ENCODE measurements around the gene SLCO3A1.

Gene SLCO3A1

DNA sequence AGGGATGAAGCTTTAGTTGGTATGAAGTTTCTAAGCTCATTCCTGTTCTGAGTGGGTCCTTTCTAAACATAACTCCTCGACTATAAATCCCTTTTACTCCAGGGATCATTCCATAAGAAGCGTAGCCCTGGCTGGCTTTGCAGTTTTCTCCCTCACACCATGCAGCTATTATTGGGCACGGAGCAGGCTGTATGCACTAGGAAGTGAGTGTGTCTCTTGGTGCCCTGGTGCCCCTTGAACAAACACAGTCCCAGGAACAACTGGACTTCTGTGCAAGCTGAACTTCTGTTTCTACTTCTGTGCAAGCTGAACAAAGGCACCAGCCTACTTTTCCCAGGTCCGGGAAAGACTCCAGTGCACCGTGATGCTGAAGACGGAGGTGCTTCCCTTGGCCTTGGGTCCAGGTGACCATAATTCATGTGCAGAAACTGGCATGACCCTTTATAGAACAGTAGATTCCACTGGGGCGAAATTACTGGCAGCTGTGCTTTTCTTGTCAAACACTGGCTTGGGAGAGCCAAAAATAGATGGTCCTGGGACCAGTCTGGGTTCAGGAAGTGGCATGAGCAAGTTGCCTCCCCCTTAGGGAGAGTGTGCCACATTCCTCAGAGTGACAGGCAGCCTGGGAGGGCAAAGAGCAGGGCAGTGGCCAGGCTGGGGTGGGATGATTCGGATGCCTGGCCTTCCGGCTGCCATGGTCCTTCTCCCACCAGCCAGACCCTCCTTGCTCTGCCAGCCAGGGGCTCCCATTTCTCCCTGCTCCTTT lies 127.2 kb downstream of the SLCO3A1 start:
- H3K9ac ChIP-seq (ENCODE audit: low read length in 5 of 5) = no peak overlapping the region
- H3K27ac ChIP-seq (ENCODE audit: low read depth, low read length) = no peak overlapping the region
- H3K4me1 ChIP-seq (ENCODE audit: control insufficient read depth in 5 of 5, insufficient read depth in 5 of 5, low read length in 5 of 5) = peaks cover 0 to 10% (median 0%) of the 10 kb centered on the region in 5 donors

DNA sequence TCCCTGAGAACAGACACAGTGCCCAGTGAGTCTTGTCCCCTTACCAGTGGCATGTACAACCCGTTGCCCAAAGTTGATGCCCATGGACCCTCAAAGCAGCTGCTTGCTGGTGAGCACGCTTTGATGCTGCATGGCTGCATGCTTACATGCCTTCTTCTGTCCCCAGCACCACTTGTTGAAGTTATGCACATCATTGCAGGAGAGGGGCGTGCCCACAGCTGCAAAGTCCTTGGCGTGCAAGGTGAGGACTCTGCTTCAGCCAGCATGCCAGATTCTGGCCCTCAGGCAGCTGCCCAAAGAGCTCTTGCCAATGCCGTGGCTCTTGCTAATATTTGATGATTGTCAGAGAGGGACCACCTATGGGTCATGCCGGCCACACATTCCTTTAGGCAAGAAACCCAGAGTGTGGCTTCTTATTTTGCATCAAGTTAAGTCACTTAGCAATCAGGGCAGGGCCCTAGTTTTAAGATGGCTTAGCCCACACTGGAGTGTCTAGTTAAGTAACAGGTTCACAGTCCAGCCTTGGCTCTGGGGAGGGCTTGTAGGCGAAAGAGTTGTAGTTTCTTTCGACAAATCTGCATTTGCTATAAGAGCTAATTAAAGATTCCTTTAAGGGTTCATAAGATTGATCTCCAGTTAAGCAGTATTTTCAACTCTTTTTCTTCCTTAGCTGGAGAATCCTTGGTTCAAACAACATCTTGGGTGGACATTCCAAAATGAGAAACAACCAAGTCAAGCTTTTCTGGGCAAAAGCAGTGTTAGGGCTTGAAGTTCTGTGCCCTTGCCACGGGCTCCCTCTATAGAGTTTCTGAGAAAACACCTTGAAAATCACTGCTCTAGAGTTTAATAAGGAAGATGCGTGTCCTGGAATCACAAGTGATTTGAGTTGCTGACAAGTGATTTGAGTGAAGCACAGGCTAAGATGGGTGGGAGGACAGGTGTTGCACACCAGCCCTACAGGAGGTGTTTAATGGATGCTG lies 128.6 kb downstream of the SLCO3A1 start:
- Histone ChIP-seq H3K36me3 (ENCODE audit: control insufficient read depth in 5 of 5, insufficient read depth in 5 of 5, low read length in 5 of 5) (no peaks in the 10 kb centered on the region), H3K27me3 (ENCODE audit: control insufficient read depth in 5 of 5, insufficient read depth in 4 of 5, low read length in 5 of 5) (peaks cover 0 to 2% (median 0%) of the 10 kb centered on the region in 5 donors), H3K9me3 (ENCODE audit: control insufficient read depth in 5 of 5, low read length in 5 of 5) (no peaks in the 10 kb centered on the region), H3K4me3 (ENCODE audit: low read depth in 1 of 5, low read length in 5 of 5) (no peak overlapping the region), H3K9ac (ENCODE audit: low read length in 5 of 5) (no peak overlapping the region), H3K27ac (ENCODE audit: low read depth, low read length) (no peak overlapping the region), H3K4me1 (ENCODE audit: control insufficient read depth in 5 of 5, insufficient read depth in 5 of 5, low read length in 5 of 5) (peaks cover 0 to 10% (median 0%) of the 10 kb centered on the region in 5 donors)

More for the DNA sequence above, 127.2 kb downstream of the SLCO3A1 start:
- Histone ChIP-seq H3K4me3 (ENCODE audit: low read depth in 1 of 5, low read length in 5 of 5) (no peak overlapping the region), H3K36me3 (ENCODE audit: control insufficient read depth in 5 of 5, insufficient read depth in 5 of 5, low read length in 5 of 5) (no peaks in the 10 kb centered on the region), H3K9me3 (ENCODE audit: control insufficient read depth in 5 of 5, low read length in 5 of 5) (no peaks in the 10 kb centered on the region), H3K27me3 (ENCODE audit: control insufficient read depth in 5 of 5, insufficient read depth in 4 of 5, low read length in 5 of 5) (peaks cover 0 to 2% (median 0%) of the 10 kb centered on the region in 5 donors)

DNA sequence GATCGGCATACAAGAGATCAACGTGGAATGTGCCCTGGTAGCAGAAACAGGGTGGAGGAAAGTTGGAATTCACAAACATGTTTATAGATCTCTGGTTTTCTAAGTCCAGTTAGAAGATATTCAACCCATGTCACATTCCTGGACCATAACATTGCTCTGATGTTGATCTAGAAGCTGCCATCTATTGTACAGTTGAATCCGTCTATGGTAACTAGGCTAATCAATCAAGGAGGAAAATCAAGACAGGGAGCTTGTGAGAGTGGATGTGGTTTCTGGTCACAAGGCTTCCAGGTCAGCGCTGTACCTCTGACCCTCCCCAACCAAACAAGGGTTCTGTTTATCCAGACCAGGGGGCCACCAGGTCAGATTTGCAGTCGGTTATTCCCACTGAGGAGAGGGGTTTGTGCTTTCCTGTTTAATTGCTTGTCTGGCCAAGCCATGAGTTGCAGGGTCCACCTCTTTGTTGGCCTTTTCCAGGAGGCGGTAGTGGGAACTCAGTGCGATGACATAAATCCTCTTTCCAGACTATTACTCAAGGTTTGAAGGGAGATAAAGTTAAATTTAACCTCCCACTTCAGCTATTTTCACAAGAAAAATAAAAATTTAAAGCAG lies 130.3 kb downstream of the SLCO3A1 start:
- Histone ChIP-seq H3K36me3 (ENCODE audit: control insufficient read depth in 5 of 5, insufficient read depth in 5 of 5, low read length in 5 of 5) (no peaks in the 10 kb centered on the region), H3K4me1 (ENCODE audit: control insufficient read depth in 5 of 5, insufficient read depth in 5 of 5, low read length in 5 of 5) (peaks cover 0 to 10% (median 0%) of the 10 kb centered on the region in 5 donors), H3K27ac (ENCODE audit: low read depth, low read length) (no peak overlapping the region), H3K27me3 (ENCODE audit: control insufficient read depth in 5 of 5, insufficient read depth in 4 of 5, low read length in 5 of 5) (peaks cover 0 to 2% (median 0%) of the 10 kb centered on the region in 5 donors), H3K4me3 (ENCODE audit: low read depth in 1 of 5, low read length in 5 of 5) (no peak overlapping the region), H3K9ac (ENCODE audit: low read length in 5 of 5) (no peak overlapping the region), H3K9me3 (ENCODE audit: control insufficient read depth in 5 of 5, low read length in 5 of 5) (no peaks in the 10 kb centered on the region)

DNA sequence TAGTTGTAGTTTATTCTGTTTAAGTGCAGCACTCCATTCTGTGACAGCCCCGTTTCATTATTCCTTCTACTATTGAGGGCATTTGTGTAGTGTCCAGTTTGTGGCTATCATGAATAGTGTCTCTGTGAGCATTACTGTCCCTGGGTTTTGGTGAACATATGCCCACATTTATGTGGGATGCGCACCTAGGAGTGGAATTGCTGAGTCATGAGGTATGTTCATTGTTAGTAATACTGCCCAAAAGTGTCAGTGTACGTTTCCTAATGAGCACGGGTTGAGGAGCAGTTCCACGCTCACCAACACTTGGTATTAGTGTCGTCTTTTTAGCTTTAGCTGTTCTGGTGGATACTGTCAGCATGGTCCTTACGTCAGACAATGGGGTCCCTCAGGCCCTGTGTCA lies 131.8 kb downstream of the SLCO3A1 start:
- no peak overlapping the region for H3K27ac ChIP-seq (ENCODE audit: low read depth, low read length)
- H3K4me1 ChIP-seq (ENCODE audit: control insufficient read depth in 5 of 5, insufficient read depth in 5 of 5, low read length in 5 of 5) = peaks cover 0 to 12% (median 4%) of the 10 kb centered on the region in 5 donors
- H3K27me3 ChIP-seq (ENCODE audit: control insufficient read depth in 5 of 5, insufficient read depth in 4 of 5, low read length in 5 of 5) = peaks cover 0 to 2% (median 0%) of the 10 kb centered on the region in 5 donors
- no peak overlapping the region for H3K4me3 ChIP-seq (ENCODE audit: low read depth in 1 of 5, low read length in 5 of 5)
- H3K36me3 ChIP-seq (ENCODE audit: control insufficient read depth in 5 of 5, insufficient read depth in 5 of 5, low read length in 5 of 5) = no peaks in the 10 kb centered on the region
- H3K9ac ChIP-seq (ENCODE audit: low read length in 5 of 5) = no peak overlapping the region
- no peaks in the 10 kb centered on the region for H3K9me3 ChIP-seq (ENCODE audit: control insufficient read depth in 5 of 5, low read length in 5 of 5)

DNA sequence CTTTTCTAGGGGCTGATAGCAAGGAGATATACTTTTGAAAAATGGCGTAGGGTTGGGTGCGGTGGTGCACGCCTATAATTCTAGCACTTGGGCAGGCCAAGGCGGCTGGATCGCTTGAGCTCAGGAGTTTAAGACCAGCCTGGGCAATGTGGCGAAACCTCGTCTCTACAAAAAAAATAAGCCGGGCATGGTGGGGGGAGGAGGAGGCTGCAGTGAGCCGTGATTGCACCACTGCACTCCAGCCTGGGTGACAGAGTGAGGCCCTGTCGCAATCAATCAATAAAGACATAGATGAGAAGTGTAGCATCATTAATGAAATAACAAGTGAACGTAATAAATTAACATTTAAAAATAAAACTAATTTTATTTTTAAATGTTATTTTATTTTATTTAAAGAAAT lies 134.6 kb downstream of the SLCO3A1 start:
- Histone ChIP-seq H3K9me3 (ENCODE audit: control insufficient read depth in 5 of 5, low read length in 5 of 5) (no peaks in the 10 kb centered on the region), H3K27me3 (ENCODE audit: control insufficient read depth in 5 of 5, insufficient read depth in 4 of 5, low read length in 5 of 5) (peaks cover 0 to 2% (median 0%) of the 10 kb centered on the region in 5 donors), H3K27ac (ENCODE audit: low read depth, low read length) (no peak overlapping the region), H3K4me3 (ENCODE audit: low read depth in 1 of 5, low read length in 5 of 5) (no peak overlapping the region), H3K4me1 (ENCODE audit: control insufficient read depth in 5 of 5, insufficient read depth in 5 of 5, low read length in 5 of 5) (peaks cover 0 to 21% (median 16%) of the 10 kb centered on the region in 5 donors), H3K36me3 (ENCODE audit: control insufficient read depth in 5 of 5, insufficient read depth in 5 of 5, low read length in 5 of 5) (no peaks in the 10 kb centered on the region), H3K9ac (ENCODE audit: low read length in 5 of 5) (no peak overlapping the region)

DNA sequence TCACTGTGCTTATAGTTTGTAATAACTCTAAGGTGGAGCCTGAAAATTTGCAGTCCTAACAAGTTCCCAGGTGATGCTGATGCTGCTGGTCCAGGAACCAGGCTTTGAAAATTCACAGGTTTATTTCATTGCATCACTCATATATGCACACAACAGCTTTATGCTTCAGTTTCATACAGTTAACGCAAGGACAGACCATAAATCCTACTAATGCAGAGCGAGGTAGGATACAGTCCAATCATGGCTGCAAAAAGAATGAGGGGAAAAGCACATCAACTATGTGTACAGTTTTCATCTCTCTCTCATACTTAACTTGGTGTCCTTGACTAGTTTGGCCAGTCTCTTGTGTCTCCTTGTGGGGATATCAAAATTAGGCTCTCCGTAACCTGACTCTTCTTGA lies 135.1 kb downstream of the SLCO3A1 start:
- Histone ChIP-seq H3K9me3 (ENCODE audit: control insufficient read depth in 5 of 5, low read length in 5 of 5) (no peaks in the 10 kb centered on the region), H3K4me1 (ENCODE audit: control insufficient read depth in 5 of 5, insufficient read depth in 5 of 5, low read length in 5 of 5) (peaks cover 0 to 22% (median 19%) of the 10 kb centered on the region in 5 donors), H3K27me3 (ENCODE audit: control insufficient read depth in 5 of 5, insufficient read depth in 4 of 5, low read length in 5 of 5) (peaks cover 0 to 2% (median 0%) of the 10 kb centered on the region in 5 donors), H3K9ac (ENCODE audit: low read length in 5 of 5) (no peak overlapping the region), H3K27ac (ENCODE audit: low read depth, low read length) (no peak overlapping the region), H3K36me3 (ENCODE audit: control insufficient read depth in 5 of 5, insufficient read depth in 5 of 5, low read length in 5 of 5) (no peaks in the 10 kb centered on the region), H3K4me3 (ENCODE audit: low read depth in 1 of 5, low read length in 5 of 5) (no peak overlapping the region)

DNA sequence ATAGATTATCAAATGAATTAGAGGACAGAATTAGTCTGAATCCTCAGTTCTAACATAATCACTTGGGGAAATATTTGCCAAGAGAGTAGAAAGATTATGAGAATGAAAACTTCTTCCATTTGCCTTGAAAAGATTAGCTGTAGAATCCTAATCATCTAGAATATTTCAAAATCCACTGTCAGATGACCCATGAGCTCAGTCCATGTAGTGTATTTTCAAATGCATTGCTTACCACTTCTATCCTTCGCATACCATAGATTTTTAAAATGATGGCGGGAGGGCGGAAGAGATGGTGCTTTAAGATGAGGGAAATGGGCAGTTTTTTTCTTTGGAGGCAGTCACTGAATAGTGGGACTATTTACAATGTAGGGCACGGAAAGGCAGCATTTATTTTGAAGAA lies 136.3 kb downstream of the SLCO3A1 start:
- Histone ChIP-seq H3K27me3 (ENCODE audit: control insufficient read depth in 5 of 5, insufficient read depth in 4 of 5, low read length in 5 of 5) (peaks cover 0 to 2% (median 0%) of the 10 kb centered on the region in 5 donors), H3K4me3 (ENCODE audit: low read depth in 1 of 5, low read length in 5 of 5) (no peak overlapping the region), H3K36me3 (ENCODE audit: control insufficient read depth in 5 of 5, insufficient read depth in 5 of 5, low read length in 5 of 5) (no peaks in the 10 kb centered on the region), H3K9me3 (ENCODE audit: control insufficient read depth in 5 of 5, low read length in 5 of 5) (no peaks in the 10 kb centered on the region), H3K9ac (ENCODE audit: low read length in 5 of 5) (no peak overlapping the region), H3K27ac (ENCODE audit: low read depth, low read length) (no peak overlapping the region), H3K4me1 (ENCODE audit: control insufficient read depth in 5 of 5, insufficient read depth in 5 of 5, low read length in 5 of 5) (peaks cover 0 to 22% (median 19%) of the 10 kb centered on the region in 5 donors)

DNA sequence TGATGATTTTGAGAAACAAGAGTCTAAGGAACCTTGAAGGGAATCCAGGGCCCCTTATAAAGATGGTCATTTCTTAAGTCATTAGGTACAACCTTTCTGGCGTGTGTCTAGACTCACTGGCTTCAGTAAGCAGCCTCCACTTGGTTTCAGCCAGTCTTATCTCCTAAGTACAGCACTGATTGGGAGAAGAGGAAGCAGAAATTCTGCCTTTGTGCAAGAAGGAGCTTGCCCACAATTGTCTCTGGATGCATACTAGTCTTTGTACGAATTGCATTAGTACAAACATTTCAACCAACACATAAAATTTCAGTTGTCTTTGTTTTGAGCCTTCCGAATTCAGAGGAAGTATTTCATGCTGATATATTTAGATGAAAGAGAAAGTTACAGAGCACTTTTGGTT lies 139.4 kb downstream of the SLCO3A1 start:
- Histone ChIP-seq H3K27ac (ENCODE audit: low read depth, low read length) (no peak overlapping the region), H3K36me3 (ENCODE audit: control insufficient read depth in 5 of 5, insufficient read depth in 5 of 5, low read length in 5 of 5) (no peaks in the 10 kb centered on the region), H3K4me1 (ENCODE audit: control insufficient read depth in 5 of 5, insufficient read depth in 5 of 5, low read length in 5 of 5) (peaks cover 0 to 21% (median 19%) of the 10 kb centered on the region in 5 donors), H3K4me3 (ENCODE audit: low read depth in 1 of 5, low read length in 5 of 5) (no peak overlapping the region), H3K27me3 (ENCODE audit: control insufficient read depth in 5 of 5, insufficient read depth in 4 of 5, low read length in 5 of 5) (no peaks in the 10 kb centered on the region), H3K9ac (ENCODE audit: low read length in 5 of 5) (no peak overlapping the region), H3K9me3 (ENCODE audit: control insufficient read depth in 5 of 5, low read length in 5 of 5) (no peaks in the 10 kb centered on the region)

DNA sequence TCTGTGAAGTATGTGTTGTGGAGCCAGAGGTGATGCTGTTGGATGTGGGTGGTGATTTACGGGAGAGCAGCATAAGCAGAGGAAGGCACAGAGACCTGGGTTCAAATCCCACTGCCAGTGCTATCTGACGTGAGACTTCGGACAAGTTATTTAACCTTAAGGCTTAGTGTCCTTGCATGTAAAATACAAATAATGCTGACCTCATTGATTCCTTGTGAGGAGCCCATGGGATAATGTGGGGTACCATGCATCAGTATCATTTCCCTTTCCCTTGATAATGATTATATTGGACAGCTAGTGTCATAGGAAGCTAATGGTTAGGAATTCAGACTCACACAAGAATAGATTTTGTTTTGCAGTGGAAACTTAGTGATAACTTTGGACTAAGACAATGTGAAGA lies 141.6 kb downstream of the SLCO3A1 start:
- H3K4me1 ChIP-seq (ENCODE audit: control insufficient read depth in 5 of 5, insufficient read depth in 5 of 5, low read length in 5 of 5) = peaks cover 0 to 19% (median 15%) of the 10 kb centered on the region in 5 donors
- H3K9ac ChIP-seq (ENCODE audit: low read length in 5 of 5) = no peak overlapping the region
- no peak overlapping the region for H3K27ac ChIP-seq (ENCODE audit: low read depth, low read length)
- no peaks in the 10 kb centered on the region for H3K9me3 ChIP-seq (ENCODE audit: control insufficient read depth in 5 of 5, low read length in 5 of 5)
- H3K36me3 ChIP-seq (ENCODE audit: control insufficient read depth in 5 of 5, insufficient read depth in 5 of 5, low read length in 5 of 5) = no peaks in the 10 kb centered on the region
- no peak overlapping the region for H3K4me3 ChIP-seq (ENCODE audit: low read depth in 1 of 5, low read length in 5 of 5)
- no peaks in the 10 kb centered on the region for H3K27me3 ChIP-seq (ENCODE audit: control insufficient read depth in 5 of 5, insufficient read depth in 4 of 5, low read length in 5 of 5)
